ENCODE results near the gene FAM76B. TPM values are rescaled to one million over a fixed set of nuclear protein-coding genes. Genes with fewer than 3 reads are reported as not detected.

FAM76B gene
- total RNA-seq, 1 donor from 2014 or later: 6.5 TPM

DNA sequence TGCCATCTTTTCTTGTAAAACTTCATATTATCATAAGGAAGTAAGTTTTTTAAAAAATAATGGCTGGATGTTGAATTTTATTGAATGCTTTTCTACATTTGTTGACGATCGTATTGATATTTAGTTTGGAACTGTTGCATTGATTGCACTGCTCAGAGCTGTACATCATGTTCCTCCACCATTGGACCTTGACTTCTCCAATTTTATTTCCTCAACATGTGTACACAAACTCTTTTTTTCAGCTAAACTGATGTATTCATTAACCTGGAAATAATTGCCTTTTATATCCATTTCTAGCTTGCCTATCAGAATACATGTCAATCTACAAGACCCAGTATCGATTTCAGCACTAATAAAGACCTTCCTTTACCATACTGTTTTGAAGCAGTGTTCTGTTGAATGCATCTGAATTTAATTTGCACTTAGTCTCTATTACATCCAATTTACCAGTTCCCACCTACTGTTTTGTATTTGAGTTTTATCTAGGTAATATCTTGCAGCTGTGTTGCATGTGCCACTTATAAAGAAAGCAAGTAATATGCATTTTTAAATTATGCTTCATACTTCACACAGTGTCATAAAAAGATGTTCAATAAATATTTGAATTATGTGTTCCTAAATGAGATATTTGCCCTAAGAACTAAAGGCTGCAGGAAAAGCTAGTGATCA lies 6.2 kb upstream of the FAM76B start:
- no peak for DNase-seq (ENCODE audit: low spot score in 2 of 2)
- peaks cover 6 to 8% of the 10 kb centered on the region in 2 donors for H3K36me3 ChIP-seq
- peaks cover 0 to 13% of the 10 kb centered on the region in 2 donors for H3K4me1 ChIP-seq
- TF ChIP-seq, protein P1, sequence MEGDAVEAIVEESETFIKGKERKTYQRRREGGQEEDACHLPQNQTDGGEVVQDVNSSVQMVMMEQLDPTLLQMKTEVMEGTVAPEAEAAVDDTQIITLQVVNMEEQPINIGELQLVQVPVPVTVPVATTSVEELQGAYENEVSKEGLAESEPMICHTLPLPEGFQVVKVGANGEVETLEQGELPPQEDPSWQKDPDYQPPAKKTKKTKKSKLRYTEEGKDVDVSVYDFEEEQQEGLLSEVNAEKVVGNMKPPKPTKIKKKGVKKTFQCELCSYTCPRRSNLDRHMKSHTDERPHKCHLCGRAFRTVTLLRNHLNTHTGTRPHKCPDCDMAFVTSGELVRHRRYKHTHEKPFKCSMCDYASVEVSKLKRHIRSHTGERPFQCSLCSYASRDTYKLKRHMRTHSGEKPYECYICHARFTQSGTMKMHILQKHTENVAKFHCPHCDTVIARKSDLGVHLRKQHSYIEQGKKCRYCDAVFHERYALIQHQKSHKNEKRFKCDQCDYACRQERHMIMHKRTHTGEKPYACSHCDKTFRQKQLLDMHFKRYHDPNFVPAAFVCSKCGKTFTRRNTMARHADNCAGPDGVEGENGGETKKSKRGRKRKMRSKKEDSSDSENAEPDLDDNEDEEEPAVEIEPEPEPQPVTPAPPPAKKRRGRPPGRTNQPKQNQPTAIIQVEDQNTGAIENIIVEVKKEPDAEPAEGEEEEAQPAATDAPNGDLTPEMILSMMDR (IDR thresholded peaks at IDR 0.05): no peak
- intact Hi-C loops (cut with DNase I): no loop called here
- no peaks in the 10 kb centered on the region for H3K9me3 ChIP-seq
- no peaks in the 10 kb centered on the region for H3K27me3 ChIP-seq
- no peak overlapping the region for H3K4me3 ChIP-seq
- no peak overlapping the region for H3K27ac ChIP-seq

DNA sequence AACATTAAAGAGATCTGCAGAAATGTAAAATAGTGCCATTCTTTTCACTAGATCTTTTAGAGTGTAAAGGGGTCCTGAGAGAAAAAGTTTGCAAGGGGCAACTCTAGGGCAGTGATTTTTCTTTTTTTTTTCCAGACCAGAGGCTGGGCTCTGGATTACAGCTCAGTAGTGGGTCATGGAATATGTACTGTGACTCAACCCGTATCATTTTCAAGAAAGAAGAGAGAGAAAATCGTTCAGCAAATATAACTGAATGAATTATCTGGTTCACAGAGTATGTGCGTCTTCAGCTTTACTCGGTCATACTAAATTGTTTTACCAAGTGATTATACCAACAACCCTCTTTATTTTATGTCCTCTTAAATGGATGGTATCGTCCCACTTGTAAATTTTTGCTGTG lies 4.5 kb upstream of the FAM76B start:
- intact Hi-C loops (cut with DNase I): no loop called here
- Histone ChIP-seq H3K4me3 (no peak overlapping the region), H3K9me3 (no peaks in the 10 kb centered on the region), H3K27me3 (no peaks in the 10 kb centered on the region), H3K36me3 (no peaks in the 10 kb centered on the region), H3K27ac (no peak overlapping the region), H3K4me1 (peaks cover 0 to 13% of the 10 kb centered on the region in 2 donors)
- TF ChIP-seq, protein P1 (IDR thresholded peaks at IDR 0.05): no peak
- DNase-seq (ENCODE audit: low spot score in 2 of 2): no peak

DNA sequence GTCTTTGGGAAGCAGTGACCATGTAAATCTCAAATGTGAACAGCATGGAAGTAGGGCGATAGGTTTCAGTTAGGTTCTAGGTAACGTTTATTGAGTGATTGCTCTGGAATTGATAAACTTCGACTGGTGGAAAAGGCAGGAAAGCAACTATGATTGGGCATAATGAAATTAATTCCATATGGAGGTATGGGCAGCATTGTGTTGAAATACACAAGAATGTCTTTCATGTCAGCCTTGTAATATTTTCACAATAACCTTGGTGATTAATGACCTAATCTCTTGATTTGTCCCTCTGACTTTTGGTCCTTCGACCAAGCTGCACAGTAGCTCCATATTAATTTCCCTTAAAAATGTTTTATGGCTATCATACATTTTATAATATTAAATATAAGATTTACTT lies 3.5 kb upstream of the FAM76B start:
- intact Hi-C loops (cut with DNase I): no loop called here
- Histone ChIP-seq H3K36me3 (no peaks in the 10 kb centered on the region), H3K27ac (no peak overlapping the region), H3K4me1 (peaks cover 0 to 17% of the 10 kb centered on the region in 2 donors), H3K27me3 (no peaks in the 10 kb centered on the region), H3K4me3 (no peak overlapping the region), H3K9me3 (no peaks in the 10 kb centered on the region)
- TF ChIP-seq, protein P1 (IDR thresholded peaks at IDR 0.05): no peak
- no peak for DNase-seq (ENCODE audit: low spot score in 2 of 2)

DNA sequence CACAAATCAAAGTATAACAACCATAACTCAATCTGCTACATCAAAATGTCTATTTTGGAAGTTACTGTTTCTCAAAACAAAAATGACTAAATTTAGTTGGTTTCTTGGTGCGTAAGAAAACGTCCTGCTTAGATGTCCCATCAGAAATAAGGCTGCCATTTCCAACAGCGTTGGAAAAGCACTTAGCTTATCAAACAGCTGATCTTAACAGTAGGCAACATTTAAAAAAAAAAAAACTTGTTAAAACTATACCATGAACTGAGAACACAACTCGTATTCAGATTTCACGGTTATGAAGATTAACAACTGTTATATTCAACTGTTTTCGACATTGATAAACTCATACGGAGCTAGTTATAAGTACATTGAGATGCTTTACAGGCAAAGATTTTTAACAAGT lies 3.1 kb upstream of the FAM76B start:
- intact Hi-C loops (cut with DNase I): no loop called here

DNA sequence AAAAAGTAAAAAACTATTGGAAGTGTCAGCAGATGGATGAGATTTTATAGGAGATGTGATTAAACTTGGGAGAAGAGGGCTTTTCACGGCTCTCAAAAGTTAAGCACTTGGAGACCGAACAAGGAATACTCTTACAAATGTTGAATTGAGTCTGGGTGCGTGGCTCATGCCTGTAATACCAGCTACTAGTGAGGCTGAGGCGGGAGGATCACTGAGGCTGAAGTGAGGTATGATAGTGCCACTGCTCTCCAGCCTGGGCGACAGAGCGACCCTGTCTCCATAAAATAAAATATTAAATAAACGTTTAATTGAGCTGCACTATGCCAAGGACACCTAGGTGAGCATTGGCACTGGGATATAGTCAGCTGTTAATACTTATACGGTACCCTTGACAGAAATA lies 2.6 kb upstream of the FAM76B start:
- intact Hi-C loops (cut with DNase I): no loop called here
- H3K4me1 ChIP-seq: peaks cover 0 to 22% of the 10 kb centered on the region in 2 donors
- H3K27ac ChIP-seq: no peak overlapping the region
- H3K9me3 ChIP-seq: no peaks in the 10 kb centered on the region
- no peak overlapping the region for H3K4me3 ChIP-seq
- H3K27me3 ChIP-seq: no peaks in the 10 kb centered on the region
- no peaks in the 10 kb centered on the region for H3K36me3 ChIP-seq
- TF ChIP-seq, protein P1 (IDR thresholded peaks at IDR 0.05): no peak
- no peak for DNase-seq (ENCODE audit: low spot score in 2 of 2)

More for the DNA sequence above, 3.1 kb upstream of the FAM76B start:
- no peak for DNase-seq (ENCODE audit: low spot score in 2 of 2)
- TF ChIP-seq, protein P1 (IDR thresholded peaks at IDR 0.05): no peak
- Histone ChIP-seq H3K4me1 (peaks cover 0 to 21% of the 10 kb centered on the region in 2 donors), H3K27me3 (no peaks in the 10 kb centered on the region), H3K4me3 (no peak overlapping the region), H3K9me3 (no peaks in the 10 kb centered on the region), H3K27ac (no peak overlapping the region), H3K36me3 (no peaks in the 10 kb centered on the region)

DNA sequence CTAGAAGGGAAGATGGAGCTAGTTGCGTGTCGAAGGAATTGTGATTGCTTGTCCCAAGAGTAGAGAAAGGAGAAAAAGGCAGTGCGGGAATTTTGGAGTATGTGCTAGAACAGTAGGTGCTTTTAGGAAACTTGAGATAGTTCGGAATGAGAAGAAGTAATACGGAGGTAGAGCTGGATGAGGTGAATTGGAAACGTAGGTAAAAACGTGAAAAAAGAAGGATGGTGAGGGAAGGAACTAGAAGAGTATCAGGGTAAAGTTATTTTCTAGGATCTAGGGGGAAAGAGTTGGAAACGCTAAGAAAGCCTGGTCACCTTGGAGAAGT lies 2.1 kb upstream of the FAM76B start:
- Histone ChIP-seq H3K36me3 (peaks cover 0 to under 1% of the 10 kb centered on the region in 2 donors), H3K27me3 (no peaks in the 10 kb centered on the region), H3K27ac (no peak overlapping the region), H3K9me3 (no peaks in the 10 kb centered on the region), H3K4me1 (peaks cover 0 to 22% of the 10 kb centered on the region in 2 donors), H3K4me3 (peak overlapping the region; percentile 95 to 98)
- no peak for DNase-seq (ENCODE audit: low spot score in 2 of 2)
- TF ChIP-seq, protein P1 (IDR thresholded peaks at IDR 0.05): no peak
- intact Hi-C loops (cut with DNase I): no loop called here

Measured in ascending aorta (tissue), 2 donors.